HFF-Myc (cell line): ENCODE data around the gene BPIFA1.

Experiments used
- DNase-seq: peaks from one replicate; pipeline ENCODE4 v3.0.0-alpha.2; 2011; ENCODE audit warnings: low read depth; ENCODE audit errors: extremely low read depth
- H3K4me3 ChIP-seq: replicated peaks from 2 replicates; pipeline ENCODE4 v1.5.1; 2011; ENCODE audit warnings: low read depth, mild to moderate bottlenecking, control low read depth, low read length
- CTCF ChIP-seq: IDR thresholded peaks from 2 replicates; pipeline ENCODE4 v1.5.1; 2012; ENCODE audit warnings: mild to moderate bottlenecking, low read depth, low read length, control low read depth; ENCODE audit errors: missing control alignments

BPIFA1 gene

GRCh38 chr20:33229843-33230242 is 6.0 kb upstream of the BPIFA1 start:
- no peak for DNase-seq
- no peak overlapping the region for H3K4me3 ChIP-seq
- no peak for TF ChIP-seq CTCF

GRCh38 chr20:33231237-33231636 is 4.6 kb upstream of the BPIFA1 start:
- DNase-seq: no peak
- no peak for TF ChIP-seq CTCF
- no peak overlapping the region for H3K4me3 ChIP-seq

GRCh38 chr20:33232486-33233072 is 3.2 kb upstream of the BPIFA1 start:
- H3K4me3 ChIP-seq: no peak overlapping the region
- no peak for TF ChIP-seq CTCF
- DNase-seq: no peak

- no peak for TF ChIP-seq CTCF
- DNase-seq: no peak
Measured at GRCh38 chr20:33233129-33233774, 2.5 kb upstream of the BPIFA1 start.

GRCh38 chr20:33234050-33234449 is 1.7 kb upstream of the BPIFA1 start:
- DNase-seq: no peak
- no peak for TF ChIP-seq CTCF
- H3K4me3 ChIP-seq: no peak overlapping the region

More at GRCh38 chr20:33233129-33233774, 2.5 kb upstream of the BPIFA1 start:
- no peak overlapping the region for H3K4me3 ChIP-seq

- TF ChIP-seq CTCF: no peak
- no peak for DNase-seq
- H3K4me3 ChIP-seq: no peak overlapping the region
Measured at GRCh38 chr20:33236351-33236750, 555 bp downstream of the BPIFA1 start.

- DNase-seq: no peak
- H3K4me3 ChIP-seq: no peak overlapping the region
- no peak for TF ChIP-seq CTCF
Measured at GRCh38 chr20:33237989-33238388, 2.2 kb downstream of the BPIFA1 start.
